NCI-H226 (cell line): ENCODE data around the gene TSTD1.
"Not testable (repeated sequence)": the region's sequence is repeated elsewhere in the genome, so short reads cannot be mapped to it uniquely, and the experiment has no call there.

ENCODE experiments used
- DNase-seq: peaks from one replicate; pipeline ENCODE4 v3.0.0-alpha.2; 2015

TSTD1 gene

DNA sequence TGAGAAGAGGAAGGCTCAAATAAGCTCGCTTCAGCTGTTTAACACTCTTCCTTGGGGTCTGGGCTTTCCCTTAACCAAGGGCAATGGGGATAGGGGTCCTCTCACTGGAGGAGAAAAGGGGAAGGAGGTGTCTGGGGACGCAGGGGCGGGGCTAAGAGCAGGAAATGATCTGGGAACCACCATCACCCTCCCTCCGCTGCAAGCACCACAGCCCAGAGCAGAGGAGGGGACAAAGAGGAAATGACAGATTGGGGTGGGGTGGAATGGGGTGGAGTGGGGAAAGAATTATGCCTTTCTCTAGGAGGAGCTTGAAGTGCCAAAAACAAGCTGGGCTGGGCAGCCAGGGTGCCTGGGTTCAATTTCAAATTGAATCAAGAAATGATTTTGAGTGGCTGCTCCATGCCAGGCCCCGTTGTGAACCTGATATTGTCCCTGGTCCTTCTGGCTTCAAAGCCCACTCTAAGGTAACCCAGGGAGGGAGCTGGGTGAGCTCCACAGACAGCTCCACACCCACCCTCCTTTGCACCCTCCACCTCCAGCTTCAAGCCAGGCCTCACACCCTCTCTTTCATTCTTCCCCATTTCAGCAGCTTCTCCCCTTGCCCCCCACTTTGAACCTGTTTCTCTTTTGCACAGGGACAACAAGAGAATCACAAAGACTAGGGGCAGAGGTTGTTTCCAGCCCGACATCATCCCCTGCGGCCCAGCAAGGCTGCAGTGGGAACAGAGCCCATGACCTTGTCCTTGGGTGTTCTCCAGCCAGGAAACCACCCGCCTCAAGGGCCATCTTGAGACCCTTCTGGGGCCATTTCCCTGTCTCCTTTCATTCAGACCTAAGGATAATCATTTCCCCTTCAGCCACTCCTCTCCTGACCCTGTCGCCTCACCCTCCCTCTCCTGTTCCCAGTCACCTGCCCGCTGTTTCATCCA lies 29.8 kb upstream of the TSTD1 start:
- no peak for DNase-seq

DNA sequence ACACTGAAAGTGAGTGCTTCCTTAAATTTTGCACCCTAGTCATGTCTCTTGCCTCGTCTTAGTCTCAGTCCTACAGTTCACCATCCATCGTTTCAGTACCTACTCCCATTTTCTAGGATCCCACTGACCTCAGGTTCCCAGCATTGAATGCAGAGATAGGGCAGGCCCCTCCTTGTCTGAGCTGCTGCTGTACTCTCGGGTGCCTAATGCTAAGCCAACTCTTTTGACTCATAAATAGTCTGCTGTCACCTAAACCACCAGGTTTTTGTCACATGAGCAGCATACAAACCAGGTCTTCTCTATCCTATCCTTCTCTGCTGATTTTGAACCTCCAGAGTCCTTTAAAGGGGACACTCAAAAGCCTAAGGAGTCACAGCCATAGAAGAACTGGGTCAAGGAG lies 27.9 kb upstream of the TSTD1 start:
- no peak for DNase-seq

DNA sequence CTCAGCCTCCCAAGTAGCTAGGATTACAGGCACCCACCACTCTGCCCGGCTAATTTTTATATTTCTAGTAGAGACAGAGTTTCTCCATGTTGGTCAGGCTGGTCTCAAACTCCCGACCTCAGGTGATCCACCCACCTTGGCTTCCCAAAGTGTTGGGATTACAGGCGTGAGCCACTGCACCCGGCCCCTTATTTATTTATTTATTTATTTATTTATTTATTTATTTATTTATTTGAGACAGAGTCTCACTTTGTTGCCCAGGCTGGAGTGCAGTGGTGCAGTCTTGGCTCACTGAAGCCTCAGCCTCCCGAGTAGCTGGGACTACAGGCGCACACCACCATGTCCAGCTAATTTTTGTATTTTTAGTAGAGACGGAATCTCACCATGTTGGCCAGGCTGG lies 26.9 kb upstream of the TSTD1 start:
- not testable (repeated sequence) for DNase-seq

DNA sequence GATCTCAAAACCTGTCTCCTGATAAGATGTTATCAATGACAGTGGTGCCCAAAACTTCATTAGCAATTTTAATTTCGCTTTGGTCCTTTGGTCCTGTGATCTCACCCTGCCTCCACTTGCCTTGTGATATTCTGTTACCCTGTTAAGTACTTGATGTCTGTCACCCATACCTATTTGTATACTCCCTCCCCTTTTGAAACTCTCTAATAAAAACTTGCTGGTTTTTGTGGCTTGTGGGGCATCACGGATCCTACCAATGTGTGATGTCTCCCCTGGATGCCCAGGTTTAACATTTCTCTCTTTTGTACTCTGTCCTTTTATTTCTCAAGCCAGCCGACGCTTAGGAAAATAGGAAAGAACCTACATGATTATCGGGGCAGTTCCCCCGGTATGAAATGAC lies 25.2 kb upstream of the TSTD1 start:
- DNase-seq: not testable (repeated sequence)

DNA sequence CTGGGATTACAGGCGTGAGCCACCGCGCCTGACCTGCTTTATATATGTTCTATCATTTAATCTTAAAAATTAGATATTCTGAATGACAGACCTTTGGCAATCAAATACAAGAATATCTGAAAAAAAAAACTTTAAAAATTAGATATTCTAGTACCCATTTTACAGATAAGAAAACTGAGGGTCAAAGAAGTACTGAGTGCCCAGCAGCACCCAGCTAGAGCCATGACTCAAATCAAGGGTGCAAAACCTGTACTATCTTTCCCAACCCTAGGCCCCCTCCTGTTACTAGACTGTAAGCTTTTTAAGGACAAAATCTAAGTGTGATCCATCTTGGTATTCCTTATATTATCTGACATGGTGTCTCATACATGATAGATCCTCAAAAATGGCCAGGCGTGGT lies 22.7 kb upstream of the TSTD1 start:
- DNase-seq: no peak

DNA sequence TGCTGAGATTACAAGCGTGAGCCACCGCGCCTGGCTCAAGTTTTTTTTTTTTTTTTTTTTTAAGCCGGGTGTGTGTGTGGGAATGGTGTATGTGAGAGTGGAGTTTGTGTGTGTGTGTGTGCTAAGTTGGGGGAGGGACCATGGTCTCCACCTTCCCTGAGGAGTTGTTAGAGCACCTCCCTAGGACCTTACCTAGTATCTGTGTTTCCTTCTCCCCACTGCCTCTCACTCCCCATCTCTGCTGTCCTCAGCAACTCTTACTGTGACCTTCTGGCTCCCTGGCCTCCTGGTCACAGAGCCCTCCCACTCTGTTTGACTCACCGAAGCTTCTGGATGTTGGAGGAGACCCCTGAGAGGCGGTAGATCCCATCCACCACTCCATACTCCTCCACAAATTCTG lies 20.5 kb upstream of the TSTD1 start:
- DNase-seq: no peak

DNA sequence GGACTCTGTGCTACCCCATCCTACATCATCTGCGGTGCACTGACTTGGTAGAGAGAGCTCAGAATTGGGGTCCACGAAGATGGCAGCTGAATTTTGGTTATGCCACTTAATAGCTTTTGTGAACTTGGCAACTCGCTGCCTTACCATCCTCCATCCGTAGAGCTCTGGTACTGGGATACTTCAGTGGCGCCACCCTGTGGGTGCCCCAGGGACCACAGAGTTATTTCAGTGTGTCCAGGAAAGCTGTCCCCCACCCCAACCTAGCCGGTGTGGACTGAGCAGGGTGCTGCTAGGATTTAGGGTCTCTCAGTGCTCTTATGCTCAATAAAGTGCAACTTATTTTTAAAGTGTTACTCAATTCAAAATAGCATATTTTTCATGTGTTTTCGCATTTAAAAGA lies 16.0 kb upstream of the TSTD1 start:
- no peak for DNase-seq

DNA sequence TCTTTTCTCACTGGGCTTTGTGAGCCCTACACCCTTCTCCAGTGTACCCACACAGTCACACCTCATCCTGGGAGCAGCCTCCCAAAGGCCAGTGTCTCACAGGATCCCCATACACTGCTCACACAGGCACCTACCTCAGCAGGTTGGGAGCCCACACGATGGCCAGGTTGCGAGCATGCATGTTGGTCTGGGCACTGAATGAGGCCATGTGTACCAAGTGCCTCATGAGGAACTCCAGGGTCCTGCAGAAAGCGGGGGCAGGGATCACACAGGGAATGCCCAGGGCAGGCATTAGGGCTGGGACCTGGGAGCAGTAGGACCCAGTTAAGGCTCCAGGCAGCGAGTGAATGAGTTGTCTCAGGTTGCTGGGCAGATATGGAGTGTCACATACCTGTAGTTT lies 15.5 kb upstream of the TSTD1 start:
- DNase-seq: no peak

DNA sequence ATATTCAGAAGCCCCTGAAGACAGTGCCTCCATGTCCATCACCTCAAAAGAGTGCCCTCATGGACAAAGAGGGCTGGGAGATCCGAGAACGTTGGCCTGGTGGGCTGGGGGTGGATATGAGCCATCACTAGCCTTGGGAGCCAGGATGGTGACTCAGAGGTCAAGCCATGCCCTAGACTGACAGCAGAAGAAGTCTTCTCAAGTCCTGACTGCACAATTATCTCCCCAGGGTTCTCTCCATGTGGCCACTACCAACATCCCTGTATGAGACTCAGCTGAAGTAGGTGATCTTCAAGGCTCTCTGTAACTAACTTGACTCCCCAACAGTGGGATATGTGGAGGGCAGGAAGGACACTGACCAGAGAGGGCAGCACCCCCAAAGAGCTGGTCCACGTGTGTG lies 14.1 kb upstream of the TSTD1 start:
- no peak for DNase-seq

DNA sequence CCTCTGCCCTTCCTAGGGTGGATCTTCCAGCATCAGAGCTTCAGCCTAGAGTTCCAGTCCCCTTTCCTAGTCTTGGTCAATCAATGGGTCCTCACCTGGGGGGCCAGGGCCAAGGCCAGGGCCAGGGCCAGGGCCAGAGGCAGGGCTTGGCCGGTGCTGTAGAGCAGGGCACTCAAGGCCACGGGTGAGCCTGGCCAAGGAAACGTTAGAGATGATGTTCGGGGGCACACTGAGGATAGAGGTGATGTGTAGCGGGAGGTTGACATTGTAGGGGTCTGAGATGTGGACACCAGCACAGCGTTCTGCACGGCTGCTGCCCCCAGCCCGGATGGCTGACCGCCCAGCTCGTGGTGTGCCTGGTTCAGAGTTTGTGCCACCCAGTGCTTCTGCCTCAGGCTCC lies 12.5 kb upstream of the TSTD1 start:
- no peak for DNase-seq

DNA sequence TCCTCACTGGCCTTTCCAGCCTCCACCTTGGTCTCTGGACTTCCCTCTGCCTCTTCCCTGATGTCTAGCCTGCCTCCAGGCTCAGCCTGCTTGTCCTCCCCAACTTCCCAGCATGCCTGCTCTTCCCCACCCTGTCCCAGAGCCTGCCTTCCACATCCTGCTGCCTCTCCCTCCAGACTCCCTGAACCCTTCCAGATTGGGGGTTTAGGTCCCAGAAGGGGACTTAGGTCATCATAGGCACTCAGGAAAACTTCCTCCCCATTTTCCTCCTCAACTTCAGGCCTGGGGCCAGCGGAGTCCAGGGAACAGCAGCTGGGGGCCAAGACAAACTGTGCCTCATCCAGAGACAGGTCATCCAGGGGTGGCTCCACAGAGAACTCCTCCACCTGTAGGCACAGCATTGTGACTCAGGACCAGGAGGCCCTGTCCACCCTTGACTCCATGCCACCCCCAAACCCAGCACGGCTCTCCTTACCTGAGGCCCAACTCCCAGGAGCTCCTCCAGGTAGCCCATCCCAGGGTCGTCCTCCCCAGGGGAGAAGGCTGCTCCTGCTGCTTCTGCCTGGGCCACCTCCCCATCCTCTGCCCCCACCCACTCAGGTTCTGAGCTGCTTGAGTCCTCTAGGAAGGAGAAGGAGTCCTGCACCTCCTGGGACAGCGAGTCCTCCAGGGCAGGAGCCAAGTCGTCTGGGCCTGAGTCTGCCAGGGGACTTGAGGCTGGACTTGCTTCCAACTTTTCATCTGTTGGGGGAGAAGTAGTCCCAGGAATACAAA lies 10.4 kb upstream of the TSTD1 start:
- no peak for DNase-seq

DNA sequence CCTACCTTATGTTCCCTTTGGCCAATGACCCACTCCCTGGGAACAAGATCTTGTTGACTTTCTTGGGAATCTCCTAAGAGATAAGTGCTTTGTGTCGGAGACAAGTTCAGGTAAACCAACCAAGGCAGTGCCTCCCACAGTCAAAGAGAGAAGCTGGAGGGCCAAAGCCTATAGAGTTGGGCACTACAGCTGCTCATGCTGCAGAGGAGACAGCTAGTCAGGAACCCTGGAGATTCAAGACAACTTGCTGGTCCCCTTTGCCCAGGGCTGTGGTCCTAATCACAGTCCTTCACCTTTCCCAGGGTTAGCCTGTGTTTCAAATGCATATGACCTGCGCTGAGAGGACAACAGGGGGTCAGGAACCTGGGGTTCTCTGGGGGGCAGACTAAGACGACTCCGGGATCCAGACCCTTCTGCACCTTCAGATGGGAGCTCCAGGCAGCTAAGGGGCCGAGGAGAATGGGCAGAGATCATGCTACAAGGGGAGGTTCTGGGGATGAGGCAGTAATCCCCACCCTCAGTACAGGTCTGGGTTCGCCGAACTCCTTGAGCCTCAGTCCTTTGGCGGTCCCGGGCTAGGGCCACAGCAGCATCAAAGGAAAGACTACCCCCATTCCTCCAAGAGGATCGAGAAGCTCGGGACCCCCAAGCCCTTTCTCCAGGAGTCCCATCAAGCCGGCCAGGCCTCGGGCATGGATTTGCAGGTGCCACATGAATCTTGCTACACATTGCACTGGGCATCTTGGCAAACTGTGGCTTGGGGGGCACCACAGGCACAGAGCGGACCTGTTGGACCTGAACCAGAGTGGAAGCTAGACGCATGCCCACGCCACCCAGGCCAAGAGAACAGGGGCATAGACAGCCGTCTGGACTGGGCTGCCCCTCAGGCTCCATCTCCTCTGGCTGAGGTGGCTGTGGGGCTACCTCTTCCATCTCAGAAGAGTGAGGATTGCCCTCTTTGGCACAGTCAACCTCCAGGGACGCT lies 9.0 kb upstream of the TSTD1 start:
- no peak for DNase-seq

DNA sequence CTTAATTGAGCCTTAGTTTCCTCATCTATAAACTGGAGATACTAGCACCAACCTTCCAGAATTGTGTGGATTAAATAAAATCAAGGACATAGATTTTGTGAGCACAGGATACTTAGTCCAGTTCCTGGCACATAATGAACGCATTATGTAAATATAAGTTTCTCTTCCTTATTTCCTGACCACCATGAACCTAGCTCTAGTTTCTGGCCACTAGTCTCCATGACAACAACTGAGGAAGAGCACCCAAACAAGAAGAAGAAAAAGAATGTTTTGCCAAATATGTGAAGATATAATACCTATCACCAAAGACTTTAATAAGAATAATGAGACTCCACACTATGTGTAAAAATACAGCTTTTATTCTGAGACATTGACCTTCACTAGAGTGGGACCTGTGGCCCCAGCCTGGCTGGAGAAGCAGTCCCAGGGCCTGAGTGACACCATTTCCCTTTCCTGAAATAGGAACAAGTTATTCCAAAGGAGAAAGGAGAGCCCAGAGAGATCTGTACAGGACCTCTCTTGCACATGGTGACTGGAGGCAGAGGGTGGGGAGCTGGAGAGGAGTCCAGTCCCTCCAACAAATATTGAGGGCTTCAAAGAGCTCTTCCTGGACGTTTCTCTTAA lies 8.0 kb upstream of the TSTD1 start:
- DNase-seq: no peak

DNA sequence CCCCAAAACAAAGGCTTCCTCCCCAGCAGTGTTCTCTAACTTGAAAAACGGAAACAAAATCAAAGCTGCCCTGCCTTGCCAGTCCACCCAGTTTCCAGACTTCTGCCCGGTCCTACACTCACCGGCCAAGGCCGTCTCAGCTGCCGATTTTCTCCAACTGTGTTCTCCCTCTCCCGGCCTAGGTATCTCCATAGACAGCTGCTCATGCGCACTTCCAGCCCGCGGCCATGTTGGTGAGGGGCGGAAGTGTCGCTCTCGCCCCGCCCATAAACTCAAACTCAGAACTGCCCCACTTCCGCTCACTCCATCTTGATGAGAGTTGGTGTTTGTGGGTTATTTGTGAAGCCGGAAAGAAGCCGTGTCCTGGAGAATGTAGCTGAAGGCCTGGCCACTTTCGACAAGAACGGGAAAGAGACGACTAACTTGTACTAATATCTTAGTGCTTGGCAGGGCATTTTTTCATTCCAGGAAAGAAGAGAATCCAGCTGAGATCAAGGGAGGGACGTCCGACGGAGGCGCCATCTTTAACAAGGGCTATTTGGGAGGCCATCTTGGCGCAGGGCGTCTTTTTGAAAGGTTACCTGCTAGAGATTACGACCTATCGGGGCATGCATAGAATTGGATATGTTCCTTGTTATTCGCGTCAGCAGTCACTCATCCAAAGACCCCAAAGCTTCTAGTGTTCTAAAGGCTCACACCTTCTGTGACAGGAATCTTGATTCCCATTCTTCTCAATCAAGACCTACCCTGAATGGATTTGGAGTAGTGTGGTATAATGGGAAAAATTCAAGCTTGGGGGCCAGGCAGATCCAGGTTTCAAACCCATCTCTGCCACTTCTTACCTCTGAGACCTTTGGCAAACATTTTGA lies 7.2 kb upstream of the TSTD1 start, which contains the start of gene USF1:
Gene USF1, minus strand, starts transcription at position 242 of the 869 bp plus-strand sequence. CDS start 2,702 bp downstream, outside the sequence.
- DNase-seq: peak; percentile 93

DNA sequence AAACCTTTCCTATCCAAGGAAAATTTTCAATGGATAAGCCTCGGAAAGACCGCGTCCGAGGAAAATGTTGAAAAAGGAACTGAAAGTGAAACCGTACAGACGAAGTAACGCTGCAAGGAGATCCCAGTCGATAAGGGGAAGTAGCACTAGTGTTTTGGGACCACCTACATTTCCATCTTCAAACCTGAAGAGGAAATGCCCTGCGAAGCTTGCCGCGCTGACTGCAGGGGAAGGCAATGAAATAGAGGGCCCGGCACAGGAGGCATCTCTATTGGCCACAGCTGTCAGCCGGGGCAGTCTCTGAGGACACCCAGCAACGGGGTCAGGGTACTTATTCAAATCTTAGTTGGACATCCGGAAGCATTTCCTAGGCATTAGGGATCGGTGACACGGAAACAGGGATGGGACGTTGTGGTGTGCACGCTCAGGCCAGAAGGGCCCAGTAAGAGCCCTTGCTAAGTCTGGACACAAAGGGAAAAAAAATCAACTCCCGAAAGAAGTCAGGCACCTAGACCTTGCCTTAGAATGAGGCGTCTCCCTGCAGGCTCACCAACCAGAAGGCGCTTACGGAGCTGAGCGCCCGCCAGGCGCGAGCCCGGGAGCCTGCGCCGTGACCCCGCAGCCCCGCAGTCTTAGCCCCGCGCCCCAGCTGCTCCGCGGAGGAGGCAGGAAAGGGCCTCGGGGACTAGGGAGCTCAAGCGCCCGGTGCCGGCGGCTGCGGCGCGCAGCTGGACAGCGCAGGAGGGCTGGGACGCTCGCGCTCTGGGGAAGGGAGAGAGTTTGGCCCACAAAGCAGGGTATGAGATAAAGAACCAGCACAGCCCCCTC lies 6.4 kb upstream of the TSTD1 start:
- peak; percentile 55 for DNase-seq

DNA sequence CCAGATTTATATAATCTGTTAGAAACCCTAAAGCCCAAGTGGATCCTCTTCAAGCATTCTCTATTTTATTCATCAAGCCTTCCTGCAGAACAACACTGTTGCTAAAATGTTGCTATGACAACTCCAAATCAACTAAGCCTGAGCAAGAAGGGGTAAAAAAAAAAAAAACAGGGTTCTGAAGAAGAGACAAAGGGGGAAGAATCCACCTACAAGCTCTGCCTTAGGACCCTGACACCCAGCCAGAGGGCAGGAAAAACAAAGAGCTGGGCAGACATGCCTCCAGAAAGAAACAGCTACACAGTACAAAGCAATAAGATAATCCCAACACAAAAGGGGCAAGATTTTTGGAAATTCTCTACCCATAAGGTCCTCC lies 5.8 kb upstream of the TSTD1 start:
- no peak for DNase-seq

DNA sequence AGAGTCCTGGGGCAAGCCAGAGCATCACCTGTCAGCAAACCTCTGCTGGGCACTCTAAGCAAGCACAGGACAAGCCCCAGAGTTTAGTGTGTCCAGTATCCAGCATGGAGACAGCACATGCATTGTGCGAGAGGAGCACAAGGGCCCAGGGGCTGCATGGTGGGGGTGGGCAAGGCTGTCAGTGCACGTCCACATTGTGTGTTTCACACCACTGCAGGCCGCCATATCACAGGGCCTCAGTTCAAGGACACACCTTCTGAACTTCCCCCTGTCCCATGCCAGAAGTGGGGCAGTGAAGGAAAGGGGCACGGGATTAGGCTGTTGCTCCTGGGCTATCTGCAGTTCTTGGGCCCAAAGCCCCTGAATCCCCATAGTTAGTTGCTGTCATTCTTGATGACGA lies 782 bp upstream of the TSTD1 start:
- no peak for DNase-seq

DNA sequence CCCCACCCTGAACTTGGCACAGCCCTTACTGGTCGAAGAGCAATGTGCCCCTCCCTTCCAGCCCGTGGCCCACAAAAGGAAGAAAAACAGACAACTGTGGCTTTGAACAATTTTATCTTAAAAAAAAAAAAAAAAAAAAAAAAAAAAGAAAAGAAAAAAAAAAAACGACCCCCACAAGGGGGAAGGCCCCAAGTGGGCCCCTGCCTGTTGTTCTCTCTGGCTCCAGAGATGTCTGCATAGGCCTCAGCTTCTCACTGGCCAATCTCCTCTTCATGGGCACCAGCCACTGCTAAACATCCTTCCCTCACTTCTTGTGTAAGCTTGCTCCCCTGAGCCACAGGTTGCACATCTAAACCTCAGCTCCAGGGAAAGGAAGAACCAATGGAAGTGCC lies 386 bp upstream of the TSTD1 start:
- no peak for DNase-seq

DNA sequence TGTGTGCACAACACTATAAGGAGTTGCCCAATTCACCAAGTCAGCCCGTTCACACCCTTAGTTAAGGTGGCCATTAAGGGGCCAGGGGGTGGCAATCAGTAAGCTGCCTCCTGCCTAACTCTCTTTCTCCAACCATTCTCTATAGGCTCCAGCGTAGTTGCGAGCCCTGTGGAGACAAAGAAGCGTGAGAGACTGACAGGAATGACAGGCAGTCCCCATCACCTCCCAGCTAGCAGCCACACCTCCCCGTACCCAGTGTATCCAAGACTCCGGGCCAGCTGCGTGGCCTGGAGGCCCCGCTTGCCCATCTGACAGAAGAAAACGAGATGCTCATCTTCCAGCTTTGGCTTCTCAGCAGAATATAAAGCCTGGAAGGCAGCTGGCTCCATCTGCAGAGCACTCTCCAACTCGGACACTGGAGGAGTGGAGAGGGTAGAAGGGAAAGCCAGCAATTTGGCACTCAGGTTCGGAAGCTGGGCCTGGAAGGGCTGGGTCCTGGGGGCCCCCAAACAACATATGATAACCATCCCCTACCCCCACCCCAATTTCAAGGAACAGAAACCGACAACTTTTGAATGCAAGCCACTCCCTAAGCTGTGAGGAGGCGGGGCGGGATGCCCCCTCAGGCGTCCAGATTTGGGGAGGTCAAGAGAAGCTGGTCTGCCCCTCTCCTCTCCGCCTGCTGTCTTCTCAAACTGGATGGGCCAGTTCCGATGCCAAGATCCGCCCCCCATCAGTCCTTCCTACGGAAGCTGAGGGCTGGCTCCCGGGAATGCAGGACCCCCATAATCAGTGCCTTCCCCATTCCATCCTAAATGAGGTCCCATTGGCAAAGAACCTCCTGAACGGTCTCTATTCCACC lies 872 bp downstream of the TSTD1 start:
- DNase-seq: no peak
